ENCODE data around the gene CORO6.

CORO6 gene

GRCh38 chr17:29630630-29631193, 8.0 kb upstream of the CORO6 start:
- DNase-seq (ENCODE audit: low read depth), result no peak

- no peak for DNase-seq (ENCODE audit: low read depth)
These were observed 7.1 kb upstream of the CORO6 start for GRCh38 chr17:29629839-29630238.

GRCh38 chr17:29628644-29629043, 5.9 kb upstream of the CORO6 start:
- no peak for DNase-seq (ENCODE audit: low read depth)

DNA sequence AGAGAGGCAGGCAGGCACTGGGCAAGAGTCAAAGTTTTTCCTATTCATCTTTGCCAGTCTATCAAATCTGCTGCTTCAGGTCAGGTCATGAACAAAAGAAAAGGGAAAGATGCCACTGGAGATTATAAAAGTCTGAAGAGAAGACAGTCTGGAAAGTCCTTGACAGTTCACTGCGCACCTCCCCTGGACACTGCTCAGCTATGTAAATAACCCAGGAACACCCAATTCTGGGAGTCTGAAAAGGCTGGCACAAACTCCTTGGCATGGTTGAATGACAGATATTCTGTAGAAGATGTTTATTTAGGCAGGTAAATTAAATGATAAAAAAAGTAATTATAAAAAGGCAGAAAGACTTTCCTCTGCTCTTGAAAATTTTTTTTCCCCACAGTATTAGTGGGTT, 5.2 kb upstream of the CORO6 start:
- DNase-seq (ENCODE audit: low read depth), result no peak

GRCh38 chr17:29625037-29625750, 2.5 kb upstream of the CORO6 start:
- DNase-seq (ENCODE audit: low read depth), result peak; percentile 39

- no peak for DNase-seq (ENCODE audit: low read depth)
These were observed 1.9 kb upstream of the CORO6 start for GRCh38 chr17:29624586-29624985.

- no peak for DNase-seq (ENCODE audit: low read depth)
These were observed 553 bp upstream of the CORO6 start for GRCh38 chr17:29623283-29623647.

DNA sequence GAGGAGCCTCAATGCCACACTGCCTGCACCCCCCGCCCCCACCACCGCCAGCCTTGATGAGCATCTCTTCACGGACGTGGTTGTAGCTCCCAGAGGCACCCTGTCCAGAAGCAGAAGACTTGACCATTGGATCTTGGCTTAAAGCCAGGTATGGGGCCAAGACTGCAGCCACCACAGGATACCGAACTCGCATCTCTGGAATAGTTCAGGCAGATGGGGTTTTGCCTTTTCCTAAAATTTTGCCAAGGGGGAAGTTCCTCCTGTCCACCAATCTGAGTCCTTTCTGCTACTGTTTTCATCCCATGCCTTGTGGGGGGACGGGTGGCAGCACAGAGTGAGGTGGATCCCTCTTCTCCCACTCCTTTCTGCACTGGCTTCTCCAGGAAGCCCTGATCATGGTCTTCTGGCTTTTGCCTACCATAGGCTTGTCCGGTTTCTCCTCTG, 939 bp downstream of the CORO6 start:
- no peak for DNase-seq (ENCODE audit: low read depth)

DNA sequence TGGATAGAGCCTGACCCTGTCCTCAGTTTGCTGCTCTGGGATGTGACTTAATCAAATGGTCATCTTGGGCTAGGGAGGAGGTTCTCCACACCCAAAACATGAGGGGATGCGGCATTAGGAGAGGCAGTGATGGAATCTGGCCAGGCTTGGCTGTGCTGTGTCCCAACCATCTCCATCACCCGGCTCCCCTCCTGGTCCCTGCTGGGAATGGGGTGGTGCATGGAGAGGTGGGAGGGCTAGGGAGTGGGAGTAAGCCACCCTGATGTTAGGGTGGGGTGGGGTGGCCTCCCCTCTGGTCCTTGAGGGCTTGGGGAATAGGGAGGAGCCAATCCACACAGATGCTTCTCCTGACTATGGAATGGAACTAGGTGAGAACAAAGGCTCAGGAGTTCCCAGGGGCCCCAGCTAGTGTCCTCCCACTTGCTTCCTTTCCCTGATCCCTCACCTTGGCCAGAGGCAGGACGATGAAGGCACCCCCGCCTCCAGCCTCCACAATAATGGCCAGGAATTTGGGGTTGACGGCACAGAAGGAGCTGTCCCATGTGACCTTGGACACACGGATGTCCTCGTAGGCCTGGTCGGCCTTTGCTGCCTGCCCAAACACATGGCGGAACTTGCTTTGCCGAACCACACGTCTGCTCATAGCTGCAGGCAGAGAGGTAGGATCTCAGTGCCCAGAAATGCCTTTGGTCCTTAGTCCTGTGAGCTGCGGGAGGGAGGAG, 1.8 kb downstream of the CORO6 start:
- DNase-seq (ENCODE audit: low read depth), result no peak

- no peak for DNase-seq (ENCODE audit: low read depth)
These were observed 2.4 kb downstream of the CORO6 start for GRCh38 chr17:29620271-29620670.

DNA sequence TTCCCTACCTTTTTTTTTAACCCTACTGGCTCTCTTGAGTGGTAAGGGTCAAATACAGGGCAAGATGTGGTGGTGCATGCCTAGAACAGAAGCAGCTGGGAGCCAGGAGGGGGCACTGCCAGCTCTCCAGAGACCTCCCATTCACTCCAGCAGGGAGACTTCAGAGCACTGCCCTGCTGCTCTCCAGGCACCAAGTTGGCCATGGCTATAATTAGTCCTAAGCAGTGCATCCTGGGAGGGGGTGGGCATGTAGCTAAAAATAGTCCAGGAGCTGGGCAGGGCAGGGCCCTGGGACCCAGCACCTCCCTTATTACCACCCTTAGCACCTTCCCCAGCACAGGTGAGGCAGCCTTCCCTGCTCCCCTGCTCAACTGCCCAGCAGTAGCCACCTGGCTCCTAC, 3.5 kb downstream of the CORO6 start:
- DNase-seq (ENCODE audit: low read depth), result no peak

DNA sequence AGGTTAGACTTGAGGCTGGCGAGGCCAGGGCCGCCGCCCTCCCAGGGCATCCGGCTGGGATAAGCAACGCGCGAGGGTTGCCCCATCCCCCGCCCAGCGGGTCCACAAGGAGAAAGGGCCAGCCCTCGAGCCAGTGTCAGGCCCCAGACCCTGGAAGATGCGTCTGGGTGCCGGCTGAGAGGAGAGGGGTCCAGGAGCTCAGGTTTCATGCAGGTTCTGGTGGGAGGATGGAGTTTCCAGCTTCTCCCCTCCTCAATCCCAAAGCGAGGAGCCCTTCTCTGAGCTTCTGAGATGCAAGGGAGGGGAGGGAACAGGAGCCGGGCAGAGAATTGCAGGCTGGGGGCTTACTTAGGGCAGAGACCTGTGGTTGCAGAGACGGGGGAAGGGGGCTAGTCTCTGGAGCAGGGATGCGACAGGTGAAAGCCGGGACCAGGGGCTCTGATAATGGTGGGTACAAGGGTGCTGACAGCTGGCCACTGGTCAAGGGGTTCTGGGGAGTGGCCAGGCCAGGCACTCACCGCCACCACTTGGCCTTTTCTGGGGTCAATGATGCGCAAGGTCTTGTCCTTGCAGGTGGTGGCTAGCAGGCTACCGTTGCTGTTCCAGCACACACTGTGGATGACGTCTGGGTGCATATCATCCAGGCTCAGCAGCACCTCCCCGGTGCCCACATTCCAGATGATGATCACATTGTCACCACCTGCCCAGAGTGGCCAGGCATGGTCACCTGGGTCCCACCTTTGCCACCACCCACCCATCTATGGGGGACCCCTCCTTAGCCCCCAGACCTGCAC, 4.2 kb downstream of the CORO6 start:
- DNase-seq (ENCODE audit: low read depth), result no peak

DNA sequence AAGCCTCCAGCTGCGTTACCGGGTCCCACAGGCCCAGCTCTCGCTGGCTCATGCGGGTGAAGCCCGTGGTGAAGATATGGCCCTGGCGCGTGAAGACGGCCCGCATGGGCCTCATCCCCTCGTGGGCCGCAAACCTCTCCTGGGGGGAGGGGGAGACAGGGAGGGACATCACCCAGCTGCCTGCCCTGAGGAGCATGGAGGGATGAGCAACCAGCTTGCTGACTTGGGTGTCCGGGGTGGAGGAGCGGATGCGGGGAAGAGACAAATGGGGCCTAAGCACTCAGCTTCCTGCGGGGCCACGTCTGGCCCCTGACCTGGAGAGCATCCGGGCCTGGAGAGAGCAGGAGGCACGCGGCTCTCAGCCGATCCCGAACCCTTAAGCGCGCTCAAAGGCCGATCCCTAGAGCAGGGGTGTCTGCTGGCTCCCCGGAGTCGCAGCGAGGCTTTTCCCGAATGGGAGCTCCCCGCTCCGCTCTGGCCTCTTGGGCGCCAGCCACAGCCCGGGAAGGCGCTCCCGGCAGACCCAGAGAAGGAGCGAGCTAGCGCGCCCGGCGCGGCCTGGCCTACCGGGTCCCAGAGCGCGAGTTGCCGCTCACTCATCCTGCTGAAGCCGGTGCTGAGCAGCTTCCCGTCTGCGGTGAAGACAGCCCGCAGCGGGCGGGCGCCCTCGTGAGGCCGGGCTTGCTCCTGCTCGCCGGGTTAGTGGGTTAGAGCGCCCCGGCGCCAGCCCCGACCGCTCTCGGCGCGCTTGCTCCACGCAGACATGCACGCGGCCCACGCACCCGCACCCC, 5.0 kb downstream of the CORO6 start:
- DNase-seq (ENCODE audit: low read depth), result peak; percentile 42

GRCh38 chr17:29617125-29617480, 5.6 kb downstream of the CORO6 start:
- peak; percentile 47 for DNase-seq (ENCODE audit: low read depth)

DNA sequence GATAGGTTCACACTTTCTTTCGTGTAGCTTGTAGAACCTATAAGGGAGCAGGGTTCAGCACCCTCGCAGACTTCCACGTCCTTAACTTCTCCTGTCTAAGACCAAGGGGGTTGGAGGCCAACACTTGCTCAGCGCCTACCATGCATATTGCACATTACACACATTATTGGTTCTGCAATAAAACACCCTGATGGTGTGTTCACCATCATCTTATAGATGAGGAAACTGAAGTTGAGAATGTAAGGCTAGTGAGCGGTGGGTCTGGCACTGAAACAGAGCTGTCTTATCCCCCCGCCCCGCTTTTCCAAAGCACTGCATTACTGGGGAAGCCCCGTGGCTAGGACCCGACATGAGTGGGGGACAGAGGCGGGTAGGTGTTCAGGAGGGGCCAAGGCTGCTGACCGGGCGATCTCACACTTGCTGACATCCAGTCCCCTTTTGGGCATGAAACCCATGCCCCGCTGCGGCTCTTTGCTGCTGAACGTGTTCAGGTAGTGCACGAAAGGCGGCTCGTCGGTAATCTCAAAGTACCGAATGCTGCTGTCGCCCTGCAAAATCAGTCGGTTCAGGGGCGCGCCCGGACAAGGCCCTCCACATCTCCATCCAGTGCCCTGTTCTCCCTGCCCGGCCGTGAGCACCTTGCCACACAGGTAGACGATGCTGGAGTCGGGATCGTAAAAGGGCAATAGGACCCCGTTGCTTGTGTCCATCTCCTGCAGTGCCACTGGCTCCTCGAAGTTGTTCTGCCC, 6.2 kb downstream of the CORO6 start:
- no peak for DNase-seq (ENCODE audit: low read depth)

- peak; percentile 65 for DNase-seq (ENCODE audit: low read depth)
These were observed 7.0 kb downstream of the CORO6 start for GRCh38 chr17:29615492-29616299.

DNA sequence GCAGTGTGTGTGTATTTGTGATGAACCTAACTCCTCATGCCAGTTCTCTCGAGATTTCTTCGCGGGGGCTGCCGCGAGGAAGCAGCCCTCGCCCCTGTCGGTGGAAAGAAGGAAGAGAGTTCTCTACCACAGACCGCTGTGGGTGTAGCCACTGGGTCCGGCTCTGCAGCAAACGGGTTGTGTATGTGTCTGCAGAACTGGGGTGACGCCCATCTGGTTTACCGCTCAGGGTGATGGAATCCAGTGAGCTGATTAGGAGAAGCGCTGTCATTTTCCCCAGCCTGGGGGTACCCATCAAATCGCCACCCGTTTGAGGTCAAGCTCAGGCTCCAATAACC, 7.7 kb downstream of the CORO6 start:
- no peak for DNase-seq (ENCODE audit: low read depth)

DNA sequence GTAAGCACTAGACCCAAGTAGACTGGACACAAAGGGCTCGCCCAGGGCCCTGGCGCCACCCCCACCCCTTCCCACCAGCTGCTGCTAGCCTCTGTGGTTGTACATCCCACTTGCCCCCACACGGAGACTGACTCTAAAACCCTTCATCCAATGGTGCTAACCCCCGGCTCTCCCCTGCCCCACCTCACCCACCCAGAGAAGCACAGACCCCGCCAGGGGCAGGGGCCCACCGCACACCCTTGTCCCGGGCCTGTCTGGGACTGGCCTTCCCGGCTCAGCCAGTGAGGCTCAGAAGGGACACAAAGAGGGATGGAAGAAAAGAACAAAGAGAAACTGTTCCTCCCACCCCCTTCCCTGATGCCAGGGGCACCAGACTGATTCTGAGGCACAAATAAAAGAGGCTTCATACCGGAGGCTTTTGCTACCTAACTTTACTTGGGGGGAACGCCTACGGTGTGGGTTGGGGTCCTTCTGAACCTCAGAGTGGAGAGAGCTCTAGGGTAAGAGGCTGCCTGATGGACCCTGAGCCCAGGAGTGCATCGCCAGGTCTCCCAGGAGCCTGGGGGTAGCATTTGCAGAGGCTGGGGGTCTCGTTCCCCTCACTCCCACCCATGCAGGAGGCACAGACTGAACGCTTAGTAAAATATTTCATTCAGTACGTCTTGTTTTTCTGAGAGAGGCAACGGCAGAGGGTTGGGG, 8.2 kb downstream of the CORO6 start:
- DNase-seq (ENCODE audit: low read depth), result no peak

DNA sequence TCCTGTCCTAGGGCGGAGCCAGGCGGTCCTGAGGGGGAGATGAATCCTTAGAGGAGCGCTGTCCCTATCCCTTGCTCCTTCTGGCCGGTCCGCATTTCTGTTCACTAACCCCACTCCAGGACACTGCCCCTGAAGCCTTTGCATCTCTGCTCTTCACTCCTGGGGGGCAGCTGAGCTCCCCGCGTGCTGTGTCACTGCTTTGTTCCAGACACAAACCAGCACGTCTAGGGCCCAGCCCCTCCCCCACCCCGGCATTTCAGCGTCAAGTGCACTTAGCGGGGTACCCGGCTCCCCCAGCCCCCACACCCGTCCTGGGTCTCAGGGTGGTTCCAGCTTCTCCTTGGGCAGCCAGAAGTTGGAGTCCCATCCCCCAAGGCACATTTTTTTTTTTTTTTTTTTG, 8.9 kb downstream of the CORO6 start:
- no peak for DNase-seq (ENCODE audit: low read depth)

DNA sequence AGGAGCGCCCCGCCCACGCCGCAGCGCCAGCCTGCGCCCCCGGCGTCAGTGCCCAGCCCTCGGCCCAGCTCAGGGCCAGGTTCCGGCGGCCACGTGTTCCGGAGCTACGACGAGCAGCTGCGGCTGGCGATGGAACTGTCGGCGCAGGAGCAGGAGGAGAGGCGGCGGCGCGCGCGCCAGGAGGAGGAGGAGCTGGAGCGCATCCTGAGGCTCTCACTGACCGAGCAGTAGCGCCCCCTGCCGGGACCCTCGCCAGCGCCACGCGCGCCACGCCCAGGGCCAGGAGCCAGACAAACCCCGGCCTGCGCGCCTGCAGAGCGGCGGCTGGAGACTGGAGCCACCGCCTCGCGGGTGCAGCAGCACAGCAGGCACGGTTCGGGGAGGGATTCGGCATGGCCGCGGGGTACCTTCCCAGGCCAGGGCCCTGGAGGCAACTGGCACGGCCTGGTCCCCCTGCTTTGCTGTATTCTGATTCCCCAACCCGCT, 9.3 kb downstream of the CORO6 start:
- DNase-seq (ENCODE audit: low read depth), result peak; percentile 81
